LNCAP (cell line): Measurements from ENCODE around the gene TNIP1.

ENCODE experiments used
- CTCF ChIP-seq: fragments of 450-650 bp; IDR thresholded peaks from 2 replicates; pipeline ENCODE4 v1.5.1; 2017; ENCODE audit warnings: mild to moderate bottlenecking

TNIP1 gene

DNA sequence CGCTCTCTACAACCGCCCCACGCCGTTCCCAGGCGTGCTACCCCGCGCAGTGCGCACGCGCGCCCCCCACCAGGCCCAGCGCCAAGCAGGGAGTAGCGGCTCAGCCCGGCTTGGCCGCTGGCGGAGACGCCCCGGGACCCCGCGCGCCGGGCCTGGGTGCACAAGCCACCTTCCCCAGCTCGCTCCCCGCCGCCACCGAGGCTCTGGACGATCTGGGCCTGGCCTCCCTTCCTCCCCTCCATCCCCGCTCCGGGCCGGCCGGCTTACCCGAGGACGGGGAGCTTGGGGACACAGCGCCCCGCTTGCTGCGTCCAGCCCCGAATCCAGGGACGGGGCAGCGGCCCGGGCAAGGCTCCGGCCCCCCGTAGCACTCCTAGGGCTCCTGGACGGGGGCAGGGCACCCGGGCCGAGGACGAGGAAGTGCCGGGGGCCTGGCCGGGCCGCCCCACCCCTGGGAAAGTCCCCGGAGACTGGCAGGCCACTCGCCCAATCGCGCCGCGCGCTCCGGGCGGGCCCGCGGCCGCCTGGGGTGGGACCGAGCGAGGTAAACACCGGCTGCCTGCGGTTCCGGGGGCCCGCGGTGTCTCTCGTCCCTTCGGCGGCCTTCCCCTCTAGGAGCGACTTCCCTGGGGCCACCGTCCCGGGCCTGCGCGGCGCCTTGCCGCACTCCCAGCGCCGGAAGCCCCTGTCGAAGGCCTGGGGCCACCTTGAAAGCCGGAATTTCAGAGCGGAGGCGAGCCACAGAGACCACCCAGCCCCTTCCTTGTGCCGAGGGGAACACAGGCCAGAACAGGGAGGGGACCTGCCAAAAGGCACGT is at the start of gene TNIP1:
Gene TNIP1, minus strand, starts transcription at position 422 of the 818 bp plus-strand sequence. CDS start 15,939 bp downstream, outside the sequence.
- TF ChIP-seq CTCF, result no peak

DNA sequence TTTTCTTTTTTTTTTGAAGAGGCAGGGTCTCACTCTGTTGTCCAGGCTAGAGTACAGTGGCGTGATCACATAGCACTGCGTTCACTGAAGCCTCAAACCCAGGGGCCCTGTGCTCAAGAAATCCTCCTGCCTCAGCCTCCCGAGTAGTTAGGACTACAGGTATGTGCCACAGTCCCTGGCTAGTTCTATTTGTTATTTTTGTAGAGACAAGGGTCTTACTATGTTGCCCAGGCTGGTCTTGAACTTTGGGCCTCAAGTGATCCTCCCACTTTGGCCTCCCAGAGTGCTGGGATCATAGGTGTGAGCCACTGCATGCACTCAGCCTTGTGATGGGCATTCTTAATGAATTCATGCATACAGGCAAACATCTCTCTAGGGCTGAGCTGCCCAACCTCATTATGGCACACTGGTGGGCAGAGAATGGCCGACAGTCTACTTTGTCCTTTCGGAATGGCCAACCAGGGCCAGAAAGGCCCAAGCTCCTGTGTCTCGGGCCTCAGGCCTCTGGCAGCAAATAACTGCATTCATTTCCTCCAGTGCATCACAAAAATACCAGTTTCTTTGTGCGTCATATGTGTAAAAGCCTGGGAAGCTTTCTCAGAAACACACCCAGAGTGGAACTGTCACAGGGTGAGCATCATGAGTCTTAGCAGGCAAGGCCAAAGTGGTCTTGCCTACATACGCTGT is 49.5 kb upstream of the TNIP1 start:
- no peak for TF ChIP-seq CTCF

DNA sequence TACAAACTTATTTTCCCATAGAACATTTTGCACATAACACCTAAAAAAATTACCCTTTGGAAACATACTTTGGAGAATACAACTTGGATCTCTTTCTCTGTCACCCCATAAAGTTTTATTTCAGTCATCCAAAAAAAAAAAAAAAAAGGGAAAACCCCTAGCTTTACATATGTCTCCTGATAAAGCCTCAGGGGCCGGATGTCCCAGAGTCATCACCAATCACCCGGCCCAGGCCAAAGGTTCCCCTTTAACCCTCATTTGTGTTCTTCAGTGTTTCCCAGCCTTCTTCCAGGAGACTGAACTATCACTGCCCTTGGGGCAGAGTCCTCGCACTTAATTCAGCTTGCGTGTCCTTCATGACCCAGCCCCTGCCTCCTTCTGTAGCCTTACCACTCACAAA is 48.0 kb upstream of the TNIP1 start:
- no peak for TF ChIP-seq CTCF

GRCh38 chr5:151127926-151128325 is 47.1 kb upstream of the TNIP1 start:
- no peak for TF ChIP-seq CTCF

- TF ChIP-seq CTCF, result peak; percentile 74
These were observed 45.4 kb upstream of the TNIP1 start for GRCh38 chr5:151126199-151126645.

DNA sequence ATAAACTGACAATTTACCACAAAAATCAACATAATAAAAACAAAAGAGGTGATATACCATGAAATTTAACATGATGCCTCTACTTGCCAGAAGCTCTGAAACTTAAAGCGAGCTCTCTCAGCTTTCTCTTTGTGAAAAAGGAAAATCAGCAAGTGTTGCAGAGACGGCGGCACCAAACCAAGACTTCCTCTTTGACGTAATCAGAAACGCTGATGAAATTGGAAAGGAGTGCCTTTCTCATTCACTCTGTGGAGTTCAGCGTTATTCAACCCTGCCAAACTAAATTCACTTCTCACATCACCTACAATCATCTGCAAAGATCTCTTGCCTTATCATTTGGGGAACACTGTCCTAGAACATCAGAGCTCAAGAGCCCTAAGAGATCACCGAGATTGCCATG is 44.6 kb upstream of the TNIP1 start:
- TF ChIP-seq CTCF, result no peak

GRCh38 chr5:151123897-151124751 is 43.3 kb upstream of the TNIP1 start:
- TF ChIP-seq CTCF, result no peak
